ENCODE data around the gene EPG5.
A peak's percentile ranks its signal among the peaks of the same experiment; 100 is the strongest.
"Not testable (repeated sequence)": the region's sequence is repeated elsewhere in the genome, so short reads cannot be mapped to it uniquely, and the experiment has no call there.

The EPG5 gene

DNA sequence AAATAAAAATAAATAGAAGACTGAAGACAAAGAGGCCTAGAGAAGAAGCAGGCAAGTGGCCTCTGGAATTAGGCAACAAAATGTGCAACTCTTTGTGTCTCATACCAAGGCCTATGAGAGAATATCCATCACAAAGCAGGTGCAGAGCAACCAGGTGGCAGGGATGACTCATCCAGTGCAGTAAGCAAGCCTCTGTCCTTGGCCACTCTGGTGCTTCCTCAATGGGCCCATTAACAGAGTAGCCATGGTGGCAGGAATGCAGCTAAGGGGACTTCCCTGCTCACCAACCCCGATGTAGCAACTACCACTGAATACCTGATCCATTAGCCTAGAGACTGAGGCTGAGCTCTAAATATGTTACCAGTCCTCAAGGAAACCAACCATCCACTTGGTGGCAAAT is 11.0 kb upstream of the EPG5 start:
- no peak for DNase-seq (ENCODE audit: low read depth)

DNA sequence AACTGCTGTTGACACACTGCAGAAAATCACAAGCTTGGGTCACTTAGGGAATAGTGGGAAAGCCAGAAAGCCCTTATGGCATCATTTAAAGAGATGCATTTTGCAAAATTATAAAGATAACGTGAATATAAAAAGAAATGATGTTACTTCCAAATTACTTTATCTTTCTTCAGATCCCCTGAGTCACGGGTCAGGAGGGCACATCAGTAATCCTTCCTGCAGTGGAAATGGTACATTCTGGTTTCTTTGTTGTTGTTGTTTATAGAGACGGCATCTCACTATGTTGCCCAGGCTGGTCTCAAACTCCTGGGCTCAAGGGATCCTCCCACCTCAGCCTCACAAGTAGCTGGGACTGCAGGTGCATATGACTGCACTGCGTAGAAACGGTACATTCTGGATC is 9.8 kb upstream of the EPG5 start:
- DNase-seq (ENCODE audit: low read depth), result no peak

DNA sequence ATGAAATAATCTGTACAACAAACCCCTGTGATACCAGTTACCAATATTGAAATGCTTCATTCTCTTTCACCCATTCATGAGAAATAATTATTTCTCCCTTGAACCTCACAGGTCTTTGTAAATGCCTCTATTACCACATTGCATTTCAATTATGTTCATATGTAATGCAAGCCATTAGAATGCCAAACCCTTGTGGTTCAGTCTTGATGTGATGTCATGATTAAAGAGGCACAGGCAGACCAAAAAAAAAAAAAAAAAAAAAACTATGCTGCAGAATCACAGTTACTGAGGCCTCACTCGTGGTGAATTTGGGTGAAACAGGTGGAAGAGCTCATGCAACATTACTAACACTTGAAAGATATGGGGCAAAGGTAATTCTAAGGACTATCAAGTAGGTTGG is 9.4 kb upstream of the EPG5 start:
- no peak for DNase-seq (ENCODE audit: low read depth)

DNA sequence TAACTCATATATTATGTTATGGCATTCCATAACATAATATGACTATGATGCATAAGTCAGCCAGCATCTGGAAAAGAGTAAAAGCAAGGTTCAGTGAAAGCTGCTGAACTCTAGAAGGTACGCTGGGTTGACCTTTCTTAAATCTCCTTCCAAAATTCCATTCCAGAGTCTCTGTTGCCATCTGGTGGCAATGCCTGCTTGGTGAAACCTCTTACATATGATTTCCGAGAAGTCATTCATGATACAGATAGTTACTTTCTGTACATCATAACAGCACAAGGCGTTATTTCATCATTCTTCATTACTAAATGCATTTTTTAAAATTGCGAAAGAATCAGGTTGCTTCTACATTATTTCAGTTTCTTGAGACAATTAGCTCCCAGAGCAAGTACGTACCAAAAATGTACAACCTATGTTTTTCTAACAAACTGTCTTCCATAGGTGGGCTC is 7.0 kb upstream of the EPG5 start:
- DNase-seq (ENCODE audit: low read depth), result peak; percentile 14

DNA sequence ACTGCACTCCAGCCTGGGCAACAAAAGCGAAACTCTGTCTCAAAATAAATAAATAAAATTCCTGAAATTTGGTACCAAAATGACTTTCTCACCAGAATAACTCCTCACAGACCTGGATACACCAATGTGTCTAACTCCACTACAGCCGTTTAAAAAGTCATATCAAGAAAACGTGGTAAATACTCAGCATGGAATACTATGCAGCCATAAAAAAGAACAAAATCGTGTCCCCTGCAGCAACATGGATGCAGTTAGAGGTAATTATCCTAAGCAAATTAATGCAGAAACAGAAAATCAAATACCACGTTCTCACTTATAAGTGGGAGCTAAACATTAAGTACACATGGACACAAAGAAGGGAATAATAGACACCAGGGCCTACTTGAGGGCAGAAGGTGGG is 2.2 kb downstream of the EPG5 start:
- DNase-seq (ENCODE audit: low read depth), result not testable (repeated sequence)

DNA sequence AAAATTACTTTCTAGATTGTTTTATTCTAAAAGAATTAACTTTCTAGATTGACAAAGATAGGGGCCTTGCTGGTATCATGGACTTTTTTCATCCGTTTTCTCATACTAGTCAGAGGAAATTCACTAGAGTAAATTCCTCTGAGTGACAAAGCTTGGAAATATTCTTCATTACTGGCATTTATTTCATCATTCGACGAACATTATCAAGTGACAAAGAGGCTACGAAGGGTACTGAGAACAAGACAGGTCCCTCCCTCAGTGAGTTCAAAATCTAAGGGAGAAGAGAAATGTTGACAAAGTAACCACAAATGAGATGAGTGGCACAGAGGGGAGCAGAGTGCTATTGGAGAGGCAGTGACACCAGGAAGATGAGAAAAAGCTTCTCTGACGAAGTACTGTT is 4.3 kb downstream of the EPG5 start:
- no peak for DNase-seq (ENCODE audit: low read depth)

DNA sequence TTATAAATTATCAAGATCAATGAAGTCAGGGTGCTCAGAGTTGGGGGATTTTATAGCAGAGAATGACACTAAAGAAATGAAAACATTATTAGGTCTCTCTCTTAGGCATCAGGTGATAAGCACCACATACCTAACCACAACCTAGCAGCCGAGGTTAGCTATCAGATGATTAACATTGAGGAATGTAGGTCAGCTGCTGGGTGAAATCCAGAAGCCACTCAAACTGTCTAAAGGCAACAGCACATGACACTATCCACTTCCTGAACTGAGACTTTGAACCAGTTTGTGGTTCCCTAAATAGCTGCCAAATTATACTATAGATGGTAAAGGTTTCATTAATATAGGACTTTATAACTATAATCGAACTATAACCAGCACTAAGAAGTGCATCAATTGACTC is 4.7 kb downstream of the EPG5 start:
- DNase-seq (ENCODE audit: low read depth), result no peak

DNA sequence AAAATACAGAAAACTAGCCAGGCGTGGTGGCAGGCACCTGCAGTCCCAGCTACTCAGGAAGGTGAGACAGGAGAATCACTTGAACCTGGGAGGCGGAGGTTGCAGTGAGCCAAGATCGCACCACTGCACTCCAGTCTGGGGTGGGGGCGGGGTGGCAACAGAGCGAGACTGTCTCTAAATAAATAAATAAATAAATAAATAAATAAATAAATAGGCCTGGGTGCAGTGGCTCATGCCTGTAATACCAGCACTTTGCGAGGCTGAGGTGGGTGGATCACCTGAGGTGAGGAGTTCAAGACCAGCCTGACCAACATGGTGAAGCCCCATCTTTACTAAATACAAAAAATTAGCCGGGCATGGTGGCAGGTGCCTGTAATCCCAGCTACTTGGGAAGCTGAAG is 7.6 kb downstream of the EPG5 start:
- DNase-seq (ENCODE audit: low read depth), result not testable (repeated sequence)

DNA sequence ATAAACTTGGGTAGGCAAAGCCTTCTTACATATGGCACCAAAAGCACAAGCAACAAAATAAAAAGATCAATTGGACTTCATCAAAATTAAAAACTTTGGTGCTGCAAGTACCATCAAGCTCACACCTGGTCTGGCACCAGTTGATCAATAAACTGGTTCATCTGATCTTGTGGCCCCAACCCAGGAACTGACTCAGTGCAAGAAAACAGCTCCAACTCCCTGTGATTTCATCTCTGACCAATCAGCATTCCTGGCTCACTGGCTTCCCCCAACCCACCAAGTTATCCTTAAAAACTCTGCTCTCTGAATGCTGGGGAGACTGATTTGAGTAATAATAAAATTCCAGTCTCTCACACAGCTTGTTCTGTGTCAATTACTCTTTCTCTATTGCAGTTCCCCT is 8.4 kb downstream of the EPG5 start:
- DNase-seq (ENCODE audit: low read depth), result no peak

DNA sequence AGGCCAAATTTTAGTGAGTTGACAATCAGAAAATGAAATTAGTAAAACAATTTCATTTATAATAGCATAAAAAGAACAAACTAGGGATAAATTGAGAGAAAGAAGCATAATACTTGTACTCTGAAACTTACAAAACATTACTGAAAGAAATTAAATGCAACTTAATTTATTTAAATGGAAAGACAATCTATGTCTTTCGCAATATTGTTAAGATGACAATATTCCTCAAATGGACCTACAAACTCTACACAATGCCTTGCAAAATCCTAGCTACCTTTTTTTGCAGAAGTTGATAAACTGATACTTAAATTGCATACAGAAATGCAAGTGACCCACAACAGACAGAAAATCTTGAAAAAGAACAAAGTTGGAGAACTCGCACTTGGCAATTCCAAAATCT is 9.1 kb downstream of the EPG5 start:
- DNase-seq (ENCODE audit: low read depth), result no peak

DNA sequence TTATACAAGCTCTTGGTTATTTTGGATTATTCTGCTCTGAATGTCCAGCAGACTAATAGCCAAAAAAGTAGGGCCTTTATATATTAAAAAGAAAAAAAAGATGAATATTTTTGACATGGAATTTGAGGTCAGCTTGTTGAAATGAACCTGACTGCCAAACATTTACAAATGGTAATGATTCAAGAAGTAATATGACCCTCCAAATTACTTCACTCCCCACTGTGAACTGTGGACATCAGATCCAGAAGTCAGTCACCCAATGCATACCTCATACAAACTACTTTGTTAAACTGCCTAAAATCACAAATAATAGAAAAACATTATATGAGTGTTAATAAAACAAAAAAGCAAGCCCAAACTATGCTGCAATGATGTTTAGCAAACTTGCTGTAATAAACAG is 10.0 kb downstream of the EPG5 start:
- DNase-seq (ENCODE audit: low read depth), result no peak

DNA sequence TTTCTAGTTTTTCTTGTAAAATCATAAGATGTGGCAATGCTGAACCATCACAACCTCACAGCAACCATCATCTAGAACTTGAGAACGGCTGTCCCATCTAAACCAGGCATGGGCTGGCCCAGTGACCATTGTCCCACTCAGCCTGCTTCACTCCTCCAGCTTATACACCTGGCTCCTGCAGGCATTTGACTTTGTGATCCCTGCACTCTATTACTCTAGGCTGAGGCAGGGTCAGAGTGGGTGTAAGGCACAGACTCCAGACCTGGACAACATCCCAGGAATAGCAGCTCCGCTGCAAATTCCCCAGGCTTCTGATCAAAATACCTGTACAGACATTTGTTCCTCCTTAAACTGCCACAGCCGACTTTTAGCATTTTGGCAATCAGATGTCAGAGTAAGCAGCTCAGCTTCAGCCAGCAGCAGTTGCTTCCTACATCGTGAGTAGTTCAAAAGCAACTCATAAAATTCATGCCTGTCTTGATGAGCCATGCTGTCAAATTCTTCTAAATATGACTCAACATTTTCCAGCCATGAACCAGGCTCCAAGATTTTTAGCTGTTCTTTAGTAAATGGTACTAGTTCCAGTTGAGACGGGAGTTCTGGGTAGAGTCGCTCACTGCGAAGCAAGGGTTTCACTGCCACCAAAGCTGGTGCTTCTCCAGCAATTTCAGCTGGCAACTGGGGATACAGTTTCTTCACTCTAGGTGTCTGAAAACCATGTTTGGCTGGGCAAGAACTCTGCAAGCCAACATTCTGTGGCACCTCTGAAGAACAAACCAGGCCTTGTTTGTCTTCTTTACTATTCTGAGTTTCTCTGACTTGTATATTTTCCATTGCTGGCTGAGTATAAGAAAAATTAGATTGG is 12.8 kb downstream of the EPG5 start:
- DNase-seq (ENCODE audit: low read depth), result no peak

DNA sequence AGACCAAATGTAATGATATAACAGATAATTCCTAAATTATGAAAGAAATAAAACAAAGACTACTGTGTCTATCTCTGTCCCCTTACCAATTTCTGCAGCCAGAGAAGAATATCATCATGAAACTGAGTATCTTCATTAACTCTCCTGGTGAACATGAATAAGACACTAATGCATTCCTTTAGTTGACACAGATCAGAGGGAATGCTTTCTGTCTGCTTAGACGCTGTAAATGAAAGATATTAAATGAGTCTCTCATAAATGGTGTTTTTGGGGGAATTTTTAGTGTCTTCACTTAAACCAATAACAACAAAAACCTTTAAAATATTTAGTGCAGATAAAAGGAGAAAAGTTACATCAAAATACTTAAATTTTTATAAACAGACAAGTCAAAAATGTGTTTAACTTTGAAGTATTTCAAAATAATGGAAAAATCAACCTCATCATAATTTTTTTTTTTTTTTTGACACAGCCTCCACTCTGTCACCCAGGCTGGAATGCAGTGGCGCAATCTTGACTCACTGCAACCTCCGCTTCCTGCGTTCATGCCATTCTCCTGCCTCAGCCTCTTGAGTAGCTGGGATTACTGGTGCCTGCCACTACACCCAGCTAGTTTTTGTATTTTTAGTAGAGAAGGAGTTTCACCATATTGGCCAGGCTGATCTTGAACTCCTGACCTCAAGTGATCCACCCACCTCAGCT is 16.0 kb downstream of the EPG5 start:
- no peak for DNase-seq (ENCODE audit: low read depth)

DNA sequence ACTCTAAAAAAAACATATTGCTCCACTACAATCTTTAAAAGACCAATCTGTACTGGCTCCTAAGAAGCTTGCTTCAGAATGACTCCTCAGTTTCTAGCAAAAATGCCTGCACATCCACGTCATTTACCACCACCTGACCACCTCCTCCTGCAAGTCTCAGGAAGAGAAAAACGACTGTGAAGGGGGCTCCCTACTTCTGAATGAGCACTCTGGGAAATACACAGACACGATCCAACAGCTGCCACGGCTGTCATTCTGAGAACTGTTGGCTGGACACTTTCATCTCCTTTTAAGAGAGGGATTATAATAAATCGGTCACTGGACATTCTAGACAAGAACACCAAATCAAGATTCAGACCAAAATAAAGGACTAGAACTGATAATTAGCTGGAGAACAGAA is 21.5 kb downstream of the EPG5 start:
- DNase-seq (ENCODE audit: low read depth), result no peak

DNA sequence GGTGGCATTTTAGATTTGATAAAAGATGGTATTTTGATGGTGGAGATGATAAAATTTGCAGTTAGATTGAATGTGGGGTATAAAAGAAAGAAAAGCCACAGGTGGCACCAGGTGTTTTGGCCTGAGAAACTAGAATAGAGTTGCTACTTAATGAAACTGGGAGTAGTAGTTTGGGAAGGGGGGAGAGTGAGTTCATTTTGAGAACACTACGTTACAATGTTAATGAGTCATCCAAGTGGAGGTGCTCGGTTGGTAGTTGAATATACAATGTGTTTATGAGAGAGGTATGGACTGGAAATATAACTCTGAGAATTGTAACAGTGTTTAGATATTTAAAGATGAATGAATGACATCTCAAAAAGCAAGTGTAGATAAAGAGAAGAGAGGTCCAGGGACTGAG is 26.4 kb downstream of the EPG5 start:
- no peak for DNase-seq (ENCODE audit: low read depth)

DNA sequence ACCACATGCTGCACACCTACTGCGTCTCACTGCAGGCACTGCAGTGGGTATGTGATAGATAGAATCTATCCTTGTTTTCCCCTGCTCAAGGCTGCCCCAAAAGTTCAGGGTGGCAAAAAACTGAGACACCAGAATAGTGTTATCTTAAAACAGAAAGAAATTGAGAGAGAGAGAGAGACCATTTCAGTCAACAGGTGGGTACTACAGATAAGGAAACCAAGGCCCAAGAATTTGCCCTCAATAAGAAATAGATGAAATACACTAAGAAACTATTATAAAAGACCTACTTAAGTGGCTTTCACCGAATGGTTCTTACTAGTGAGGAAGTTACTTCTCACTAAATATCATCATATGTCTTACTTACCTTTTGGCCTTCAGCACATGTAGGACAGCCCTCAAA is 27.9 kb downstream of the EPG5 start:
- DNase-seq (ENCODE audit: low read depth), result no peak

DNA sequence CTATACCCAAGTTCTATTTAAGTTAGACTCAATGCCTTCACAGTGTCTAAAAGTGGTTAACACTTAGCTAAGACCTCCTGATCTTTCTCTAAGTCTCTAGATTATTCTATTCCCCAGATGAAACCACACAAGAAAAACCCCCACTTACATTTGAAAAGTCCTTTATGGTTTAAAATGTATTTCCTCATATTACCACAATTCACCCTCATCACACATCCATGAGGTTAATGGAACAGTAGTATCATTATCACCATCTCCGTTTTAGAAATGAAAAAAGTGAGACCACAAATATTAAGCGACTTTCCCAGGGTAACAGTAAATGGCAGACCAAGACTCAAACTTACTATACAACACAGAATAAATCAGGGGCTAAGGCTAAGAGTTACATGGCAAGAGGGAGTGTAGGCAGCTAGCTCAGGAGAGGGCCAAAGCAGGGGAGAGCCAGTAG is 28.6 kb downstream of the EPG5 start:
- DNase-seq (ENCODE audit: low read depth), result no peak

DNA sequence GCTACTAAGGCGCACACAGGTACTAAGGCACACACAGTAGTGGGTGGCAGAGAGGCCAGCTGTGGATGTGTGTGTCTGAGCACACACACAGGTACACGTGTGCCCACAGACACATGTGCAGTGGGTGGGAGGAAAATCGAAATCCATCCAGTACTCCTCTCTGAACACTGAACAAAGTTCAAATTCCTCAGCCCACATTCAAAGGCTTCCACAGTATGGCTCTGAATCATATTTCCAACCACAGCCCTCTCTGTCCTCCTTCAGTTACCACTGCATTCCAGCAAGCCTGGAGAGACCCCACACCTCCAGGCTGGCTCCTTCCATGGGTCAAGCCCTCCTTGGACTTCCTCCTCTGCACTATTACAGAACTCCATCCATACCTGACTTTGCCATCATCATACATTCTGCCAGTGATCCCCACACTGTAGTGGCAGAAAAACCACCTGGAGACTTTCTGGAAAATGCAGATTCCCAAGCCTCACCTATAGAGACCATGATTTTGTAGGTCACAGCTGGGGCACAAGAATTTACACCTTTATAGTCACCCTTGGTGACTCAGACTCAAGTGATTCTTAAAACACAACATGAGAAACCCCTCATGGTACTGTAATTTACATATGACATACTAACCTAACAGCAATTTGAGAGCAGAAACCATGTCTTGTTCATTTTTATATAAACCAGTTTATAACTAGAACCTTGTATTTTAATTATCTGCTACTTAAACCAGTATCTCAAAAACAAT is 31.4 kb downstream of the EPG5 start:
- no peak for DNase-seq (ENCODE audit: low read depth)

DNA sequence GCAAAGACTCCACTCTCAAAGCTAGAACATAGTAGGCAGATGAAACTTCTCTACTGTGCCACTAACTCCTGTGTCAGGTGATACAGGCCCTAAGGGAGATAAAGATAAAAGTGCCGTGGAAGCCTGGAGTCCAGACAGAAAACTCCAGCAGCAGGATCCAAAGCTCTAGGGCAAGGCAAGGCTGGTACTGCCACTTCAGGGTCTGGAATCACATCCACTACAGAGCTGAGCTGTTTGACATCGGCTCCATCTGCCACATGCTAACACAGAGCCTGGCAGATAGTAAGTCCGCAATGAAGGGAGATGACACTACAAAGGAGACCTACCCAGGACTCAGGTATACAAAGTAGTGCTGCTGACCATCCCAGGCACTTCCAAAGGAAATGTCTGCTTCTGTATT is 34.4 kb downstream of the EPG5 start:
- DNase-seq (ENCODE audit: low read depth), result no peak

DNA sequence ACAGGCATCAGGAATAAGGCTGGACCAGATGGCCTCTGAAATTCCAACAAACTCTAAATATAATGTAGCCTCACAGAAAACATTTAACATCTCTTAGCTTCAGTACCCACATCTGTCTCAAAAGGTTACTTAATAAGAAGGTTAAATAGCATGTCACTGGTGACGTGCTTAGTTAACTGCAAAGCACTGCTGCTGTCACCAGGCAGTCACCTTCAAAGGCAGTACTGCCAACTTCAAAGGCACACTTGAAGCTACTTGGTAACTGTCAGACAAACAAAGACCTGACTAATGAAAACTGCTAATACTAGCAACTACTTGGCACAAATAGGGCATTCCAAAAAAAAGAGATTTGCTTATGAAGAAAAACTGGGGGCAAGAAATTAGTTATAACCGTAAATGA is 36.2 kb downstream of the EPG5 start:
- DNase-seq (ENCODE audit: low read depth), result no peak

DNA sequence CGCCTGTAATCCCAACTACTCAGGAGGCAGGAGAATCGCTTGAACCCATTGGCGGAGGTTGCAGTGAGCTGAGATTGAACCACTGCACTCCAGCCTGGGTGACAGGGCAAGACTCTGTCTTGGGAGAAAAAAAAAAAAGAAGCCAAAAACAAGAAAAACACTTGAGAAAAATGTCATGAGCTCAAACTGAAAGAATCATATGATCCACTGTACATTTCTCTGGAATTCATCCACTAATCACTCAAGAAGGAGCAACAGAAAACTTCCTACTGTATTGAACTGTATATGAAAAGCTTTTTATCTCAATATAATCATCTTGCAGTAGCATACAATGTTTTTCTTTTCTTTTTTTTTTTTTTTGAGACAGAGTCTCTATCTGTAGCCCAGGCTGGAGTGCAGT is 40.4 kb downstream of the EPG5 start:
- DNase-seq (ENCODE audit: low read depth), result no peak

DNA sequence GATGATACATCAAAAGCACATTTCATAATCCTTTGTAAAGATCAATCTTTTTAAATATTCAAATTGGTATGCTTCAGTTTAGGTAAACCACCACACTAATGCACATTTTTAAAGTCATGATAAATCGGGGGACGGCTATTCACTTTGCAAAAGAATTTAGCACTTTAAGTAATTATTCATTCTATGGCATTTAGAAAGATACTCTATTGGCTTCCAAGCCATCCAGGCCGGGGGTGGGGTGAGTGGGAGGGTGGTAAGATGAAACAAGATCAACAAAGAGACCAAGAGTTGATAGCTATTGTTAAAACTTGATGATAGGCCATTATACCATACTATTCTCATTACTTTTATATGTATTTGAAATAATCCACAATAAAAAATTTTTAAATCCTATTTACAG is 41.0 kb downstream of the EPG5 start:
- no peak for DNase-seq (ENCODE audit: low read depth)

DNA sequence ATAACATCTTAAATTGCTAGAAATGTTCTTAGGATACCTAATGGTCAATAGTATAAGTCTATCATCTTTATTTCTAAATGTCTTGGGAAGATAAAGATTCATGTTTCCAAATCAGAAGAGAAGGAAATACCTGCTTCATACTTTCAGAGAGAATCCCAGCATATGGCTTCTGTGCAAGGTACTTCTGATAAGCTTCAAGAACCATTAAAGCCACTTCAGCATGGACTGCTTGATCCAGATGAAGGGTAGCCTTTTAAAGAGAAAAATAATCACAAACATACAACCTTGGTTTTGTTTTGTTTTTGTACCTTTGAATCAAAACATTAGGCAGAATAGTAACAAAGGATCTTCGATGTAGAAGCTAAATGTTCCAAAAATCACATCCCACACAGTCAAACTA is 44.0 kb downstream of the EPG5 start:
- DNase-seq (ENCODE audit: low read depth), result no peak
